ENCODE measurements around the gene EHBP1.

The EHBP1 gene

DNA sequence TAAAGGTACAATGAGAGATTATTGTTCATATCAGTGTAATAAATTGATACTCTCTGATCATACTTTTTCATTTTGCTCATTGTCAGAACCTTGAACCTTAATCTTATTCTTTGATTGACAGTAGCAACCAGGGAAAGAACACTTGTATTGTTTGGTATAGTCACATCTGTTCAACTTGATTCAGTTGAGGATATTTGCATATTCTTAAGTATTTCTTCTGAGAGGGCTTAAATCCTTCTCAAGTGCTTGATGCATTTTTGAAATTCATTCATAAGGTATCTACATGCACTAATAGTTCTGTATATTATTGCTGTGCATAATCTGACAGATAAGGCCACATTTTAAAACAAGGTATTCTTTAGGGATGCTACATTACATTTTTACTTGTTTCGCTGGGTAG, 118.9 kb downstream of the EHBP1 start:
- no peak for DNase-seq (ENCODE audit: low spot score)
- in situ Hi-C loops (cut with MboI; ENCODE audit: low pct_unique_long_range_greater_than_20kb, low sequenced_read_pairs, unreplicated experiment): no loop called here
- TF ChIP-seq, protein P1, sequence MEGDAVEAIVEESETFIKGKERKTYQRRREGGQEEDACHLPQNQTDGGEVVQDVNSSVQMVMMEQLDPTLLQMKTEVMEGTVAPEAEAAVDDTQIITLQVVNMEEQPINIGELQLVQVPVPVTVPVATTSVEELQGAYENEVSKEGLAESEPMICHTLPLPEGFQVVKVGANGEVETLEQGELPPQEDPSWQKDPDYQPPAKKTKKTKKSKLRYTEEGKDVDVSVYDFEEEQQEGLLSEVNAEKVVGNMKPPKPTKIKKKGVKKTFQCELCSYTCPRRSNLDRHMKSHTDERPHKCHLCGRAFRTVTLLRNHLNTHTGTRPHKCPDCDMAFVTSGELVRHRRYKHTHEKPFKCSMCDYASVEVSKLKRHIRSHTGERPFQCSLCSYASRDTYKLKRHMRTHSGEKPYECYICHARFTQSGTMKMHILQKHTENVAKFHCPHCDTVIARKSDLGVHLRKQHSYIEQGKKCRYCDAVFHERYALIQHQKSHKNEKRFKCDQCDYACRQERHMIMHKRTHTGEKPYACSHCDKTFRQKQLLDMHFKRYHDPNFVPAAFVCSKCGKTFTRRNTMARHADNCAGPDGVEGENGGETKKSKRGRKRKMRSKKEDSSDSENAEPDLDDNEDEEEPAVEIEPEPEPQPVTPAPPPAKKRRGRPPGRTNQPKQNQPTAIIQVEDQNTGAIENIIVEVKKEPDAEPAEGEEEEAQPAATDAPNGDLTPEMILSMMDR (IDR thresholded peaks at IDR 0.05; ENCODE audit: extremely low read depth, insufficient read depth, missing control alignments): no peak

DNA sequence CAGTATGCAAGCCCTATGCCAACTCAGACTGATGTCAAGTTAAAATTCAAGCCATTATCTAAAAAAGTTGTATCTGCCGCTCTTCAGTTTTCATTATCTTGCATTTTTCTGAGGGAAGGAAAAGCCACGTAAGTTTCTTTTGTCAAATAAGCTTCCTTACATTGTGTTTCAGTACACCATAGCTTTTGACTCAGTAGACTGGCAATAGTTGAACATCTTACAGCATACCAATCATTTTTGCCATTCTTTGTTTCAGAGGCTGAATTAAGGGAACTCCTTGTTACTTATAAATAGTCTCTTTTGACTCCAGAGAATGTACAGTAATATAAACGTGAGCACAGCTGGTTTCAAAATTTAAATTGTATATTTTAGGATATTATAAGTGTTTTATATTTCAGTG, 120.6 kb downstream of the EHBP1 start:
- DNase-seq (ENCODE audit: low spot score): no peak

DNA sequence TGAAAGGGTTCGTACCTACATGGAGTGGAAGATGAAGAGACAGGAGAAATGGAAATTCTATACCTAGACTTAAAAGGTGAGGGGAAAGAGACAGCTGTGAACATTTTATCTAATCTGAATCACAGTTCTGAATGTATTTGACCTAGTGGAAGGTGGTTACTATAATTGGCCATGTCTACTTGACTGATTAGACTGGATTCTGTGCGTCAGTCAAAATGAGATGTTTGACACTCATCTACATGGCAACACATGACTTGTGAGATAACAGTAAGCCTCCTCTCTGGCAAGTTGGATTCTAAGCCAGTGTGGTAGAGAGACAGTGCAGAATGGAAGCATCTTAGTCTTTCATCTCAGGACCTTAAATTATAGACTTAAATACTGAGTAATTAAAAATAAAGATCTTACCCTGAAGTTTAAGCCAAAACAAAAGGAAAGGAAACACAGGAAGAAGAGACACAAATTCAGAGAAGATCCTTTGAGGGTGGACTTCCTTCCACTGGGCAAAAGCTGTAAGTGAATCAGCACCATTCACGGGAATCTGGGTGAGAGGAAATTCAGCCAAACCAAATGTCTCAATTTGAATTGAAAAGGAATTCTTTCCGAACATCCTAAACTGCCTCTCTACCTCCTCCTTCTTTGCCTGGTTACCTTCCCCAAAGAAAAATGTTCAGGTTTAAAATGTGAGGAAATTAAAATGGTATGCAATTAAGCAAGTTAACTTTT, 121.6 kb downstream of the EHBP1 start:
- no peak for DNase-seq (ENCODE audit: low spot score)
- TF ChIP-seq, protein P1 (IDR thresholded peaks at IDR 0.05; ENCODE audit: extremely low read depth, insufficient read depth, missing control alignments): no peak
- in situ Hi-C loops (cut with MboI; ENCODE audit: low pct_unique_long_range_greater_than_20kb, low sequenced_read_pairs, unreplicated experiment): no loop called here

More for the DNA sequence above, 120.6 kb downstream of the EHBP1 start:
- in situ Hi-C loops (cut with MboI; ENCODE audit: low pct_unique_long_range_greater_than_20kb, low sequenced_read_pairs, unreplicated experiment): no loop called here
- TF ChIP-seq, protein P1 (IDR thresholded peaks at IDR 0.05; ENCODE audit: extremely low read depth, insufficient read depth, missing control alignments): no peak

DNA sequence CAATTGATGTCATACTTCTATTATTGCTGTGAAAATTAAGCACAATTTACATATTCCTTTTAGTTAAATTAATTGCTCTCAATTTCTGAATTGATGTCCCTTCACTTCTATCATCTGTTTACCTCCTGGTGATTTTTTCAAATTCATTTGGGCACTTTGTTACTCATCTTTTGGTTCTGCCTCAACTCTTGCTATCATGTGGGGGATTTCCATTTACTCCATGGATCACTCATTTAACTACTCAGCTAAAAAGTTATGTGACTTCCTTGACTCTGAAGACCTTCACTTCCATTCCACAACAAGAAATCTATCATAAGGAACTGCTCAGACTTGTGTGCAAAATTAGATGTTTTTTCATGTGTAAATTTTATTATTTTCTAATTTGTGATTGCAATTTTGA, 126.2 kb downstream of the EHBP1 start:
- peak; percentile 49 for DNase-seq (ENCODE audit: low spot score)
- TF ChIP-seq, protein P1 (IDR thresholded peaks at IDR 0.05; ENCODE audit: extremely low read depth, insufficient read depth, missing control alignments): no peak
- in situ Hi-C loops (cut with MboI; ENCODE audit: low pct_unique_long_range_greater_than_20kb, low sequenced_read_pairs, unreplicated experiment): no loop called here

DNA sequence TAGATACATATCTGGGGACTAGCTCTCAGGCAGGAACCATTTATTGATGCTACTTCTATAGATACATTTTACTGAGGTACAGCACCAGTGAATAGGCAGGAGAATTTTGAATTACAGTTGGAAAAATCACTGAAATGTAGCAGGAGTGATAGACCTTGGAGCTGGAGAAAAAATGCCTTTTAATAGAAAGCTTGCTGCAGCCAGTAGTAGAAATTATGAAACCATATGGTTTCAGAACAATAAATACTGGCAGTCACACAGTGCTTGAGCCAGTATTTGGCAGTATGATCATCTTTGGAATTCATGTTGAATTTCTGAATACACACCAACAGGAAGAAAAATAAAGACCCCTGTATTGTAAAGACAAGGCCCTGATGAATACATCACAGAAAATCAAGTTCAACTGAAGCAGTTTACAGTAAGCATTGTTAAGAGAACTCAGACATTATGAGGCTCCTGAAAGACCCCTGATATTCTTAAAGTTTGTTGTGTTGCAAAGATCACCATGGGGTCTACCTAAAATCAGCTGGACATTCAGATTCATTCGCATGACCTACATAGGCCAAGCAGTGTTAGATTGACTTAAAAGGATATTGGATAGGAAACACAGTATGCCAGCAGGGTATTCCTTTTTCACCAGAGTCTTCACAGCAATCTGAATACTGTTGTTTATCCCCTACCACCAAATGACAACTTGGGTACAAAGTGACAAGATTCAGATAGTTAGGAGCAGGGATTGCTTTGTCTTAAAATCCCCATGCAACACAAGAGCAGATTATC, 139.0 kb downstream of the EHBP1 start:
- no peak for DNase-seq (ENCODE audit: low spot score)
- in situ Hi-C loops (cut with MboI; ENCODE audit: low pct_unique_long_range_greater_than_20kb, low sequenced_read_pairs, unreplicated experiment): no loop called here
- TF ChIP-seq, protein P1 (IDR thresholded peaks at IDR 0.05; ENCODE audit: extremely low read depth, insufficient read depth, missing control alignments): no peak

DNA sequence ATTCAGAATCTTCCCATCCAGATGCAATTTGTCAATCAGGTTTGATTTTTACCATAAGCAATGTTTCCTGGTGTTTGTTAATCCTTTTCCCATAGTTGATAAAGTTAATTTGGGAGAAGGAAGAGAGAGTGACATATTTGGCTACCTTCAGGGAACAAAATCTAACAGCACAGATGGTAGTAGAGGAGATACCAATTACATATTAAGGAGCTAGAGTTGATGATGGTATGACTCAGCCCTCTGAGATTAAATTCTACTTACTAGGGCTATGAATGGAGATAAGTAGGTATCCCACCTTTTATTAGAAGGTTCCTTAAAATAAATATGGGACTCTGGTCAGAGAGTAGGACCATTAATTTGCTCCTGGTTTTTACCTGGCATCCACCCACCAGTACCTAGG, 139.7 kb downstream of the EHBP1 start:
- in situ Hi-C loops (cut with MboI; ENCODE audit: low pct_unique_long_range_greater_than_20kb, low sequenced_read_pairs, unreplicated experiment): no loop called here
- TF ChIP-seq, protein P1 (IDR thresholded peaks at IDR 0.05; ENCODE audit: extremely low read depth, insufficient read depth, missing control alignments): no peak
- no peak for DNase-seq (ENCODE audit: low spot score)

Data from GM13977 (cell line).